Stimulated activated CD4-positive, alpha-beta T cell treated with anti-CD3 and anti-CD28 coated beads, Interleukin-15, amount 100 ng/mL, for 1 hour (primary cell): ENCODE data around the gene FERD3L.

Experiments
- DNase-seq, 2 donors: peaks; one replicate each; pipeline ENCODE4 v3.0.0-alpha.2; 2020; ENCODE audit warnings: low read depth in 1 of 2, low spot score in 1 of 2

FERD3L gene

DNA sequence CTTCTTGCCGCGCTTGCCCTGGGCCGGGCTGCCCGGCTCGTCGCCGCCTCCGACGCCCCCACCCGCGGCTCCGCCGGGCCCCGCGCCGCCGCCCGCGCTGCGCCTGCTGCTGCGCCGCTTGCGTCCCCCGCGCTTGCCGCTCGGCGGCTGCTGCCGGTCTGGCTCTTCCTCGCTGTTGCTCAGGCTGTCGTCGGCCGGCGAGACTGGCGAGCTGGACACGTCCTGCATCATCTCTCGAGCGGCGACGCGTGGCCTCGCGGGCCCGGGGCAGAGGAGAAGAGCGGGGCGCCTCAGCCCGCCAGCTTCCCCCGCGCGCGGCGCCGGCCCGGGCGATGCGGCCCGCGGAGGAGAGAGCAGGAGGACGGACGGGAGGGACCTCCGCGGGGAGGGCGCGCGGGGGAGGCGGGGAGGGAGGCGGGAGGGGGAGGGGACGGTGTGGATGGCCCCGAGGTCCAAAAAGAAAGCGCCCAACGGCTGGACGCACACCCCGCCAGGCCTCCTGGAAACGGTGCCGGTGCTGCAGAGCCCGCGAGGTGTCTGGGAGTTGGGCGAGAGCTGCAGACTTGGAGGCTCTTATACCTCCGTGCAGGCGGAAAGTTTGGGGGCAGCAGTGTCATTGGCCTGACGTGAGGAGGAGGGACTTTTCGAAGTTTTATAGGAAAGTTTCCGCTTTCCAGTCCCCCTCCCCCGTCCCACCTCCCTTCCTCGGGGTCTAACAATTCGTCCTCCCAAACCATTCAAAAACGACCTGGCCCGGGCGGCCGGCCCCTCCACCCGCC is 27.9 kb downstream of the FERD3L start, which contains the start of gene TWIST1:
Gene TWIST1, minus strand, starts transcription at position 546 of the 779 bp plus-strand sequence. Its CDS starts 315 bp downstream, at position 231.
- DNase-seq, result no peak

DNA sequence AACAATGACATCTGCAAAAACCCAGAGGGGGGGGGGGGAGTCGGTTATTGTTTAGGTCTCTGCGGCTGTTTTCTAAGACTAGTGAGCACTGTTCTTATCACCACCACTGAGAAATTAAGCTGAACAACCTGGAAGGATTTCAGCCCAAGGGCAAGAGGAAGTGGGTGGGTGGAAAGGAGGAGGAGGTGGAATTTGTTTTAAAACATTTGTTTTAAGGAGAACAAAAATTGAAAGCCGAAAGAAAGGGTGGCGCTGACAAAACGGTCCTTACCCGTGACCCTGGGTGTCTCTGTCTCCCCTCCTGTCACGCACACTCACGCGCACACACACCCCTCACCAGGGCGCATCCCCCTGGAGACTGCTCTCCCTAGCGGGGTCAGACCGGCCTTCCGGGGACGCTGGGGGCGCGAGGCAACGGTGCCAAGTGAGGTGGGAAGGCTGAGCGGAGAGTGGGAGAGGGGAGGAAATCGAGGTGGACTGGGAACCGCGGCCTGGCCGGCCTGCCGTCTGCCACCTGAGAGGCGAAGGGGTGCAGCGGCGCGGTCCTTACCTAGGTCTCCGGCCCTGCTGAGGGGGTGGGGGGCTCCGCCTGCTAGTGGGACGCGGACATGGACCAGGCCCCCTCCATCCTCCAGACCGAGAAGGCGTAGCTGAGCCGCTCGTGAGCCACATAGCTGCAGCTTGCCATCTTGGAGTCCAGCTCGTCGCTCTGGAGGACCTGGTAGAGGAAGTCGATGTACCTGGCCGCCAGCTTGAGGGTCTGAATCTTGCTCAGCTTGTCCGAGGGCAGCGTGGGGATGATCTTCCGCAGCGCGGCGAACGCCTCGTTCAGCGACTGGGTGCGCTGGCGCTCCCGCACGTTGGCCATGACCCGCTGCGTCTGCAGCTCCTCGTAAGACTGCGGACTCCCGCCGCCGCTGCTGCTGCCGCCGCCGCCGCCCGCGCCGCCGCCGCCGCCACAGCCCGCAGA is 28.8 kb downstream of the FERD3L start:
- no peak for DNase-seq

DNA sequence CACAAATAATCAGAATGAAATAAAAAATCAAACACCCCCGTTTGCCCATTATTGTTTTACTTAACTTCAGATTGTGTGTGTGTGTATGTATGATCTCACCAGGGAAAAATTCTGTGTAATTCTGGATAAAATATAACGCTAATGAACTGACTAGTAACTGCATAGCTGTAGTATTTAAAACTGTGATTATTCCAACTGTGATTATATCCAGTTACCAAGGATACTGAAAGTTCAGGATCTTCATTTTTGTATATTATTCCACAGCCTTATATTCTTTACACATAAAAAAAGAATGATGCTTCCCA is 30.7 kb downstream of the FERD3L start:
- DNase-seq, result no peak

DNA sequence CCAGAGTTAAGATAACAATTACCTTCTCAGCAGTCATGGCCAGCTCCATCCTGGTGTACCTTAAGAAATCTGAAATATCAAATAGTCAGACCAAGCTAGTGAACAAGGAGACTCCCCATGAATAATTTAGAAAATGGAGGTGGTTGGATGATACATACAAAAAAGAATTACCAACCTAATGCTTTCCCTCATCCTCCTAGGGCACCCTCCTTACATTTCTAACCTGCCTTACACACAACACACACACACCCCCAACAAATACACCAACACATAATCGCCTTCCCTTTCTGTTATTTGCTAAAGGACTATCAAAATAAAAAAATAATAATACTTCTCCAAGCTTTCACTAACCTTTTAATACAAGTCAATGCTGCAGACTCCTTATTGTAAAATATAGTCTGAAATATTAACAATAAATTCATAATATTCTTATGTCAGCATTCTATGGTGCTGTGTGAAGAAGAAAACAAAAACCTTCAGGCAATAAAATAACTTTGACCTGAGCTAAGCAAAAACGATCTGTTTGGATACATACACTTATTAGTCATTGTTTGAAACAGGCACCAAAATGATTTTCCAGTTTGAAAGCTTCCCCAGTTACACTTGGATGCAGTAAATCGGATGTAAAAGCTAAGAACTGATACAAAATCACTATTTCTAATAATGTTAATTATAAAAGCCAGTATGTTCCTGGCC is 31.2 kb downstream of the FERD3L start:
- no peak for DNase-seq

DNA sequence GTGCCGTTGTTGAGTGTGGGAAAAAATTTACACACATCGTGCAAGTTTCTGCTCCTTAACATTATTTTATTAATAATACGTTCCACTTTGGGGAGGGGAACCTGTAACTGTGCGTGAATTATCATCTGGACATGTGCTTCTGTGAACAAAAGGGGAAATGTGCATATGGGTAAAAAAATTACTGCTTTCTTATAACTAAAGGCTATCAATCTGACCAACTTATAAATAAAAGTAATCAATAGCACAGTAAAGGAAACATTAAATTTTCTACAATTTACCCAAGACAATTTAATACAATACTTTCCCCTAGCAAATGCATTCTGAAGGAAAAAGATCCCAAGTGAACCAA is 32.2 kb downstream of the FERD3L start:
- DNase-seq, result no peak

DNA sequence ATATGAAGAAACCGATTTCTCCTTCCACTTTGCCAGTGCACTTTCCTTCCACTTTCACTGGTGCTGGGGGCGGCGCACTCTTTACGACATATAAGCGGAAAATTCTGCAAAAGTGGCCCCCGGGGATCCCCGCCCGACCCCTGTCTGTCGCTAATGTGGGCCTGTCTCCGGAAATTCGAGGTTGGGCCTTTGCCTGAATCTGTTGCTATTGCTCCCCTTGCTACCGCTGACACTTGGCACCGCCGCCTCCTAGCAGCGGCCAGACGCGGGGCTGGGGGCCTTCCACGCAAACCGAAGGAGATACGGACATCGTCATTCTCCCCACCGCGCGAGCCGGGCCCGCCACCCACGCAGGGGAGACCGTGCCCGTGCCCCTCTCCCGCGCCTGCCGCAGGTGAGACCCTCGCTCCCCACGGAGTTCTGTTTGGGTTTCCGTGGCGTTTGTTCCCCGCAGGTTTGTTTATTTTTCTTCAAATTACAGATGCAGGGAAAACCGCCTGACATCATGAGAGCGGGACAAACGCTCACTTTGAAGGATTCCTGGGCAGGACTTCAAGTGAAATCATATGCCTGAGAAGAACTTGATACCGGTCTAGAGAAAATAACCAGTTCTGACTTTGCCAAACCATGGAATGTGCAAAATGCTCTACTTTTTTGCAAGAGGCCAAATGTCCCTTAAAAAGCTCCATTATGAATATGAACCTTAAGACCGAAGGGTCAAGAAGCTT is 32.8 kb downstream of the FERD3L start:
- DNase-seq, result no peak

DNA sequence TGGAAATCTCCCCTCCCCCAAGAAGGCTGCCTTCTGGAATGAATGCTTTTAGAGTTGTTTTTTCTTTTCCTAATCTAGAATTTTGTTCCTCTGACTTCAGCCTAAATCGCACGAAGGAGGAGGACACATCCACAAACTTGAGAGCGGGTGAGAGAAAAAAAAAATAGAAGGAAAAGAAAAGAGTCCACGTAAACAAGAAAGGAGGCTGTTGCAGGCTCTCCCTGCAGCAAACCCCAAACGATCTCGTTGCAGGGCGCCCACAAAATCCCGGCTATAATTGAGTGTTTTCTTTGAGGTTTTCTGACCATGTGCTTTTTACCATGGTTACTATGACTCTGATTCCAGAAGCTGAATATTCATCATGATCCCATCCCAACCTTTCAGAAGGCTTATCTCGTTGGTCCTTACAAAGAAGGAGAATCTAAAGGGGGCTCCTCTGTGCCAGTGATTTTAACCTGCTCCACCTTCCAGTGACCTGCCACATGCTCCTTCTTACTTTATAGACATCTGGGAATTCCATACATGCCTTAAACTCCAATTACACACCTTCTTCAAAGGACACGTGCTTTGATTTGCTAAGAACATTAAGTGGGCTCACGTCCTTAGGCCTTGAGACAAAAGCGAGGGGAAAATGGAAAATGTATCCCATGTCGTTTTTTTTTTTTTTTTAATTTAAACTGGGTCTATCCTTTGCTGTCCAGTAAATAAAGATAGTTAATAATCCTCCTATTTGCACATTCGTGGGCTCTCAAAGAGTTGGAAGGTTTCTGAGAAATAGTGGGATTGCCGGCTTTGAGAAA is 33.5 kb downstream of the FERD3L start:
- no peak for DNase-seq

DNA sequence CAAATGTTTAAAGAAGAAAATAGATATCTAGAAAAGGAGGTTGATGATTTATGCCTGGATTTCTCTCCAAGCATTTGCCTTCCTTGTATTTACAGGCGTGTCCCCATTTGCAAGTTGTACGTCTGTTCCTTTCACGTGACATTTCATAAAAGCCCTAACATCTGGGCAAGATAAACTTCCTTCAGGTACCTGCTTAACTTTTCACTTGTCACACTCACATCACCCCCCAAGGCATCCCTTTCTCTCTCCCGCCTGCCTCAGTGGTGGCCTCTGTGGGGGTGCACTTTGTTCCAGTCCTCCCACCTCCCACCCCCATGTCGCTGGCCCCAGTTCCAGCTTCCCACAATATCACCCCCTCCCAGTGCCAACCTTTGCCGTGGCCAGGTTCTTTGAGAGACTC is 34.4 kb downstream of the FERD3L start:
- DNase-seq, result no peak

DNA sequence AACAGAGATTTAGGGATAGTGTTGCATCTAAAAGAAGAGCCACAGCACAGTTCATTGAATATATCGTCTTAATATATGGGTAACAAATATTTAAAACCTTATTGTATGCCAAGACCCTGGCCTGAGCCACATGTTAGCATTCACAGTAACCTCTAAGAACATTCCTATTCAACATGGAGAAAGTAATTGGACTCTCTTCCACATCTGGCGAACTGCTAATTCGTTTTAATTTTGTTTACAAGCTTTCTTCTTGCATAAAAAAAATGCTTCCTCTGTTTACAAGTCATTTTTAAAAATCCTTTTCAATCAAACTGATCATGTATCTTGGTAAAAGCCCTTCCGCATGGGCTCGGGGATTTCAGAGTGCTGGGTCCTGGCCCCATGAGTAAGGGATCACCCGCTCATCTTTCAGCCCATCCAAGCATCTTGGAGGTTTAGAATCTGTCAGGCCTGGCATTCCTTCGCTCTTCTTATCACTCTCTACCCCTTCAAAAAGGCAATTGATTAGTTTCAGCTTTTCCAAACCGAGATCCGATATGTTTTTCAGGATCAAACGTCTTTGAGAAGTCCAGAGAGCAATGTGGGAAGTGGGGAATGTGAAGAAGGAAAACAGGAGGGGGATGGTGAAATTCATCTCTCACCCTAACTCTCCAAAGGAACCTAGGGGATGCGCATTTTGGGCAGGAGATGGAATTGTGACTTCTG is 35.0 kb downstream of the FERD3L start:
- no peak for DNase-seq

DNA sequence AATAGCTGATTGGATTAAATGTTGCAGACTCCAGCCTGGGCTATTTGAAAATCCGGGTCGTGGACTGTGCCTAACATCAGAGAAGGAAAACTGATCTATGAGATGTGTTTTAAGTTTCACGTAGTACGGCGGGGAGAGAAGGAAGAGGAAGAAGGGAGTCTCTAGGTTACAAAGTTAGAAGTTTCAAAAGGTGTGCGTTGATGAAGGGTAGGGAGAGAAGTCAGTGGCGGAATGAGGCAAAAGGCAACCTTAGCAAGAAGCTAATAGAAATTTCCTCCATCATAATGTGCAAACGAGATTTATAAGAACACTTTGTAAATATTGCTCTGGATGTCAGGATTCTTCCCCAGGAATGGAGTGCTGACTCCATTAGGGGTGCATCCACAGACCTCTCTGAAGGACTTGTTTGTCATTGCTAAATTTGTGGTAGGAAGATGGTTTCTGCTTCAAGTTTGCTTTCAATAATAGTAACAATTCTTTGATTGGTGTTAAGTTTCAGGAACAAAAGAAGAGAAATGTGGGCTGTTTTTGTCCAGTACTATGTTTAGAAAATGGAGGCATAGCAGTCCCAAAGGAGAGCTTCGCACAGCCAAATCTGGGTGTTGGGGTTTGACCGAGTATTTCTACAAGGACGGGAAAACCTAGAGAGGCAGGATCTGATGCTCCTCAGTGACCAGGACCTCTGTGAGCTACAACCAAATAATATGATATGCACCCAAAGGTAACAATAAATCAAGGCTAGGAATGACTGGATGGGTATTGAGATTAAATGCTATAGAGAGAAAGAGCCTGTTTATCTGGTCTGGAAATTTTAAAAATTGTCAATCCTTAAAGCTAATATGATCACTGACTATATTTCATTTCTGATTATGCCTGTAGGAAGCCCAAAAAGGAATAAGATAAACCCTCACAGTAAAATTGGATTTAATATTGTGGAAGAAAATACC is 35.9 kb downstream of the FERD3L start:
- no peak for DNase-seq

DNA sequence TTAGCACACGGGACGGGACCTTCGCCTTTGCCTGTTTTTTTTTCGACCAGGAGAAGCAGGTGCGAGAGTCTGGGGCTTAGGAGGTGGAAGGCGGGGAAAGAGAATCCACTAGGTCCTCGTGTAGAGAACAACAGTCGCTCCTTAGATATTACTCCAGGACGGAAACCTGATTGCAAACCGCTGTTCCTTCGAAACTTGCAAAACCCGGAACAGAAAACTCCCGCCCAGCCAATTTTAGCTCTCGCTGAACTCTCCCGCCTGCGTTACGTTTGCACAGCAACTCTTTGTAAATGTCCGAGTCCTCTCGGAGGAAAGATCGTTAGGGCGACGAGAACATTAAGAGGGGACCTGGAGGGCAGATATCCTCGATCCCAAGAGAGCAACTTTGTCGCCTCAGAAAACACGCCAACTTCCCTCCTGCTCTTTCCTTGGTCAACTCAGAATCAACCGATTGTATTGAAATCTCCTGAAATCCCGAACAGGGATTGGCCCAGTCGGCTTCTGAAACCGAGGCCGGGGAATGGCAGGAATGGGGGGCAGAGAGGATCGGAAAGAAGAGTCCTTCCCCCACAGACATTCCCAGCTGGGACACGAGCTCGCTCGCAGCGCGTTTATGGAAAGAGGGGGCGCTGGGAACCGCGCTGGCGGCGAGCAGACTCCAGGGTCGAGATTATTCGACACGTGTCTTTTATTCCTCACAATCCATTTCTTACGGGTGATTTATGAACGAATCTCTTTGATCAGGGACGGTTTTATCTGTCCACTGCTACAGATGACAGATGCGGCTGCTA is 37.7 kb downstream of the FERD3L start:
- DNase-seq, result no peak

DNA sequence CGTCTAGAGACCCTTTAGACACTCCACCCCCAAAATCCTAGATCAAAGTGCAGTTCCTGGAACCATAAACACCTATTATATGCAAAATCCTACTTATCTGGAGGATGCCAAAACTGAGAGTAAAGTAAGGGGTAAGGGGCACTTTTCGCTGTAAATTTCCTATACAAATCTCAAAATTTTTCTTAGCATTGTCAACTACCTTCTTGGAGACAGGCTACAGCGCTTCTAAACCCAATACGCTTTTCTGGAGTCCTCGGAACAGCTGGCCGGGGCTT is 38.2 kb downstream of the FERD3L start:
- no peak for DNase-seq

DNA sequence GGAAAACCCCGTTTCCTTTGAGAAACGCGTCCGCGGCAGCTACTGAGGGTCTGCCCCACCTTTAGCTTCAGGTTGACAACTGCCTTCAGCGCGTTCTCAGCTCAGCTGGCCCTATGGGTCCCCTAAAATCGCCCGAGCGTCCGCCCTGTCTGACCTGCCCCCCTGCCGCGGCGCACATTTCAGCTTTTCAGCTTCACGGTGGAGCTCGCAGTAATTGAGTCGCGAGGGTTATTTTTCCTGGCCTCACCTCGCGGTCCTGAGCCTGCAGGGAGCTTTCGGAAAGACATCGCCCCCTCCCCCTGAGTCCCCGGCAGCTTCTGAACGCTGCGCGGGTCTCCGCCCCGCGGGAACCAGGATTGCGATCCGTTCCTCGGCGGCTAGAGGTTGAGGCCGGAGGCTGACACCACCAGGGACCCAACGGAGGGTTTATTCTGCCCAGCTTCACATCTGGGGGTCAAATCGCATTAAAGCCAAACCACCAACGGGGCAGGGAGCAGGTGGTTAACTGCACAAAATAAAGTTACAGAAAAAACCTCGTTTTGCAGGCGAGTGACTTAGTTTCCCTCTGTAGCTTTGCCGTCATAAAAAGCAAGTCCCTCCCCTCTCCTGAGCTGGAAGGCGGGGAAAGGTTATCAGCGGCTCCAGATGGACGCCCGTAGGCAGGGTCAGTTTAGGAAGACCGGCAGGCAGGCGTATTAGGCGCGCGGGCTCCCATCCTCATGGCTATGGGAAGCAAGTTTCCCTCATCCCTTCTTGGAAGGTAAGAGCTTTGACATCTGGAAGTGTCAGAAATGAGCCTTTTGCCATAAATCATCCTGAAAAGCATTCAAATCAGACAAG is 38.8 kb downstream of the FERD3L start:
- no peak for DNase-seq

DNA sequence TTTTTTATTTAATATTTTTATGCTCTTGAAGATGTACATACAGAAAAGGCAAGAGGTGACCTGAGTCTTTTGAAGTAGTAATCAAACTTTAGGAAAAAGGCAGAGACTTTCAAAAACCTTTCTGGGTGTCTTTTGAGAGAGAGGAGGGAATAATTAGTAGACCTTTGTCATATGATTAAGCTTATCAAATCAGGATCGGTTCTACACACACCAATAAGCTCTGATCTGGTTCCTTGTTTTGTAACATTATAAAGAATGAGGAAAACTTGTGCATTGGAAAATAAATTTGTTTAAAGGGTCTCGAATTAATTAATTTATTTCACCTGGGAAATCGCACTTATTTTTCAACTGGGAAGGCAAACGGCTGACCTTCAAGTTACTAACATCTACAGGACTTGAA is 39.7 kb downstream of the FERD3L start:
- no peak for DNase-seq

DNA sequence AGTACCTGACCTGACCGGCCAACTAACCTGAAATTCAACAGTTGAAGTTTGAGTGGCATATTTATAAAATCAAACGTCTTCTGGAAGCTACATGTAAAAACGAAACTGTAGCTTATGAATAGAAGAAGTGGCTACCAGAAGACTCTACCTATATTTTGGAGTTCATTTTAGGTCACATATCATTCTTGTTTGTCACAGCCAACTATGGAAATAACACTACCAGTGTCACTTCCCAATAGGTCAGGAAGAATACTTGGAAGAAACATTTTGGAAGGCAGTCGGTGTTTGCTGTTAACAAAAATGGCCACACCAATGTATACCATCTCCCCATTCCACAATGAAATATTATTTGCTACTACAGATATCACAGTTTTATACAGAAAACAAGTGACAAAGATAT is 40.4 kb downstream of the FERD3L start:
- DNase-seq, result no peak

DNA sequence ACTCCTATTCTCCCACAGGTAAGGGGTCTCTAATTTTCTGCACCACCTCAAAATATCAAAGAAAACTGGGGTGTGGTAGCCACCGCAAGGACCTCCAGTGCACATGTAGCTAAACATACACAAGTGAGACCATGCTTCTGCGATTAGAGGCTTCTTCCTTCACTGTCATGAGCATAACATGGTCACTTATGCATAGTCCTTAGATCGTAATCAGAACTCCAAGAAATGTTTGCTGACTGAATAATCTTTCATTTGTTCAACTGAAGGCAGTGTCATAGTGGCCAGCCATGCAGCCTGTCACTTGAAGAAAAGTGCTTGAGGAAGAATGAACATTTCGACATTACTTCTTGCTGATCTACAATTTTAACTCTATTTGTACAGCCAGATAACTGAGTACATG is 42.3 kb downstream of the FERD3L start:
- no peak for DNase-seq

DNA sequence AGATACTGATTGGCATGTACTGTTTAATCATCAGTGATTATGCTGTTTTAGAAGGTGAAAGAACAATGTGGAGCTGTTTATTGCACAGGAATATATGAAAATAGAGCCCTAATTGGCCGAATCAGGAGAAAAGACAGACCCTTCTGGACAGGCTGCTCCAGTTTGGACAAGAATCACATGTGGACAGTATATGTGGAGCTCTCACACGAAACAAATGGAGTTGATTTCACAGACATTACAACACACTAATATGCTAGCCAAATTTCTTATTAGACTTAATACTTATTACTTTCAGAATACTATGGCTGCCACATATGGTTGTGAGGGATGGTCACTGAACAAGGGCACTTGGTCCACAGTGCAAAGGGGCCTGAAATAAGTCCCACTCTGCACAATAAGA is 43.3 kb downstream of the FERD3L start:
- no peak for DNase-seq
